ENCODE results near the gene POLD2. TPM values are rescaled to one million over a fixed set of nuclear protein-coding genes. Genes with fewer than 3 reads are reported as not detected.
A peak's percentile ranks its signal among the peaks of the same experiment; 100 is the strongest.
"Not testable (repeated sequence)": the region's sequence is repeated elsewhere in the genome, so short reads cannot be mapped to it uniquely, and the experiment has no call there.

Gene POLD2
- total RNA-seq, 1 experiment from 2014 or later, result 179 TPM

GRCh38 chr7:44131173-44132029 lies 8.1 kb upstream of the POLD2 start:
- TF ChIP-seq, protein P1, sequence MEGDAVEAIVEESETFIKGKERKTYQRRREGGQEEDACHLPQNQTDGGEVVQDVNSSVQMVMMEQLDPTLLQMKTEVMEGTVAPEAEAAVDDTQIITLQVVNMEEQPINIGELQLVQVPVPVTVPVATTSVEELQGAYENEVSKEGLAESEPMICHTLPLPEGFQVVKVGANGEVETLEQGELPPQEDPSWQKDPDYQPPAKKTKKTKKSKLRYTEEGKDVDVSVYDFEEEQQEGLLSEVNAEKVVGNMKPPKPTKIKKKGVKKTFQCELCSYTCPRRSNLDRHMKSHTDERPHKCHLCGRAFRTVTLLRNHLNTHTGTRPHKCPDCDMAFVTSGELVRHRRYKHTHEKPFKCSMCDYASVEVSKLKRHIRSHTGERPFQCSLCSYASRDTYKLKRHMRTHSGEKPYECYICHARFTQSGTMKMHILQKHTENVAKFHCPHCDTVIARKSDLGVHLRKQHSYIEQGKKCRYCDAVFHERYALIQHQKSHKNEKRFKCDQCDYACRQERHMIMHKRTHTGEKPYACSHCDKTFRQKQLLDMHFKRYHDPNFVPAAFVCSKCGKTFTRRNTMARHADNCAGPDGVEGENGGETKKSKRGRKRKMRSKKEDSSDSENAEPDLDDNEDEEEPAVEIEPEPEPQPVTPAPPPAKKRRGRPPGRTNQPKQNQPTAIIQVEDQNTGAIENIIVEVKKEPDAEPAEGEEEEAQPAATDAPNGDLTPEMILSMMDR (IDR thresholded peaks at IDR 0.05; ENCODE audit: unreplicated experiment), result peak; percentile 27
- intact Hi-C loops (cut with micrococcal nuclease), result no loop called here
- no peaks in the 10 kb centered on the region for H3K27me3 Mint-ChIP-seq (ENCODE audit: insufficient read depth, unreplicated experiment)
- DNase-seq (ENCODE audit: unreplicated experiment), result peak; percentile 55
- POLR2A ChIA-PET, result interaction anchor here (1.0 kb wide), 1 partner anchor 39 kb away, joined by 3 read pairs; no protein-coding TSS in a partner anchor
- H3K36me3 Mint-ChIP-seq (ENCODE audit: insufficient read depth, unreplicated experiment), result no peaks in the 10 kb centered on the region
- CTCF ChIA-PET, result interaction anchor here (0.5 to 1.6 kb wide), 7 partner anchors 9 to 441 kb away, joined by 3 to 8 read pairs (median 4); partner anchors contain the start of gene POLD2
- no peak overlapping the region for H3K27ac Mint-ChIP-seq (ENCODE audit: low read depth, unreplicated experiment)
- no peaks in the 10 kb centered on the region for H3K9me3 Mint-ChIP-seq (ENCODE audit: unreplicated experiment)
- no peak overlapping the region for H3K4me3 Mint-ChIP-seq (ENCODE audit: unreplicated experiment)
- BruUV-seq (replicated peaks), result no TSS peak
- H3K4me1 Mint-ChIP-seq (ENCODE audit: insufficient read depth, unreplicated experiment), result peaks cover 10% of the 10 kb centered on the region

- ChIA-PET CTCF (no interaction called here), POLR2A (no interaction called here)
- TF ChIP-seq, protein P1 (IDR thresholded peaks at IDR 0.05; ENCODE audit: unreplicated experiment), result no peak
- BruUV-seq (replicated peaks), result no TSS peak
- H3K4me3 Mint-ChIP-seq (ENCODE audit: unreplicated experiment), result no peak overlapping the region
- H3K27me3 Mint-ChIP-seq (ENCODE audit: insufficient read depth, unreplicated experiment), result no peaks in the 10 kb centered on the region
- H3K4me1 Mint-ChIP-seq (ENCODE audit: insufficient read depth, unreplicated experiment), result peaks cover 5% of the 10 kb centered on the region
- no peak for DNase-seq (ENCODE audit: unreplicated experiment)
- H3K9me3 Mint-ChIP-seq (ENCODE audit: unreplicated experiment), result no peaks in the 10 kb centered on the region
- H3K27ac Mint-ChIP-seq (ENCODE audit: low read depth, unreplicated experiment), result no peak overlapping the region
- intact Hi-C loops (cut with micrococcal nuclease), result no loop called here
- H3K36me3 Mint-ChIP-seq (ENCODE audit: insufficient read depth, unreplicated experiment), result no peaks in the 10 kb centered on the region
These were observed 5.6 kb upstream of the POLD2 start for GRCh38 chr7:44128721-44129582.

- CTCF ChIA-PET, result no interaction called here
- H3K9me3 Mint-ChIP-seq (ENCODE audit: unreplicated experiment), result no peaks in the 10 kb centered on the region
- no TSS peak for BruUV-seq (replicated peaks)
- no peaks in the 10 kb centered on the region for H3K27me3 Mint-ChIP-seq (ENCODE audit: insufficient read depth, unreplicated experiment)
- H3K4me3 Mint-ChIP-seq (ENCODE audit: unreplicated experiment), result no peak overlapping the region
- peaks cover 13% of the 10 kb centered on the region for H3K4me1 Mint-ChIP-seq (ENCODE audit: insufficient read depth, unreplicated experiment)
- intact Hi-C loops (cut with micrococcal nuclease), result no loop called here
- POLR2A ChIA-PET, result interaction anchor here (0.7 to 0.8 kb wide), 2 partner anchors 37 to 54 kb away, joined by 3 to 4 read pairs; no protein-coding TSS in a partner anchor
- H3K27ac Mint-ChIP-seq (ENCODE audit: low read depth, unreplicated experiment), result no peak overlapping the region
- no peak for DNase-seq (ENCODE audit: unreplicated experiment)
- TF ChIP-seq, protein P1 (IDR thresholded peaks at IDR 0.05; ENCODE audit: unreplicated experiment), result no peak
- no peaks in the 10 kb centered on the region for H3K36me3 Mint-ChIP-seq (ENCODE audit: insufficient read depth, unreplicated experiment)
These were observed 3.8 kb upstream of the POLD2 start for GRCh38 chr7:44127161-44127560.

DNA sequence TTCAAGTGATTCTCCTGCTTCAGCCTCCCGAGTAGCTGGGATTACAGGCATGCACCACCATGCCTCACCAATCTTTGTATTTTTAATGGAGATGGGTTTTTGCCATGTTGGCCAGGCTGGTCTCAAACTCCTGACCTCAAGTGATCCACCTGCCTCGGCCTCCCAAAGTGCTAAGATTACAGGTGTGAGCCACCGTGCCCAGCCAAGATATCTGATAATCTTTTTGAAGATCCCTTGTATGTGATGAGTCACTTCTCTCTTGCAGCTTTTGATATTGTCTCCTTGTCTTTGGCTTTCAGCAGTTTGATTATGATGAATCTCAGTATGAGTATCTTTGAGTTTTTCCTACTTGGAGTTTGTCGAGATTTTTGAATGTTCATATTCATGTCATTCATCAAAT lies 3.2 kb upstream of the POLD2 start:
- H3K27ac Mint-ChIP-seq (ENCODE audit: low read depth, unreplicated experiment); H3K27me3 Mint-ChIP-seq (ENCODE audit: insufficient read depth, unreplicated experiment); BruUV-seq (replicated peaks); intact Hi-C loops (cut with micrococcal nuclease); H3K36me3 Mint-ChIP-seq (ENCODE audit: insufficient read depth, unreplicated experiment); DNase-seq (ENCODE audit: unreplicated experiment); H3K4me3 Mint-ChIP-seq (ENCODE audit: unreplicated experiment); H3K9me3 Mint-ChIP-seq (ENCODE audit: unreplicated experiment): not testable (repeated sequence)
- ChIA-PET POLR2A (interaction anchor here (1.3 kb wide), 1 partner anchor 82 kb away, joined by 4 read pairs; the partner anchor contains the start of gene DBNL), CTCF (interaction anchor here (0.7 to 0.8 kb wide), 2 partner anchors 48 to 69 kb away, joined by 3 read pairs; no protein-coding TSS in a partner anchor)
- peaks cover 14% of the 10 kb centered on the region for H3K4me1 Mint-ChIP-seq (ENCODE audit: insufficient read depth, unreplicated experiment)
